Measurements from ENCODE around the gene CELF5.

CELF5 gene

GRCh38 chr19:3274942-3275582 is 50.6 kb downstream of the CELF5 start:
- Mint-ChIP-seq H3K4me1 (ENCODE audit: low read depth) (peaks cover 9% of the 10 kb centered on the region), H3K27ac (peak overlapping the region; percentile 80), H3K9me3 (no peaks in the 10 kb centered on the region), H3K36me3 (ENCODE audit: low read depth) (no peaks in the 10 kb centered on the region), H3K4me3 (peak overlapping the region; percentile 83), H3K27me3 (ENCODE audit: low read depth) (peaks cover 16% of the 10 kb centered on the region)
- DNase-seq (ENCODE audit: low spot score): no peak

- H3K4me1 Mint-ChIP-seq (ENCODE audit: low read depth): peaks cover 9% of the 10 kb centered on the region
- peak overlapping the region; percentile 80 for H3K27ac Mint-ChIP-seq
- no peaks in the 10 kb centered on the region for H3K36me3 Mint-ChIP-seq (ENCODE audit: low read depth)
- DNase-seq (ENCODE audit: low spot score): peak; percentile 77
- peak overlapping the region; percentile 83 for H3K4me3 Mint-ChIP-seq
- no peaks in the 10 kb centered on the region for H3K9me3 Mint-ChIP-seq
- peaks cover 14% of the 10 kb centered on the region for H3K27me3 Mint-ChIP-seq (ENCODE audit: low read depth)
Measured at GRCh38 chr19:3275583-3276340, 51.3 kb downstream of the CELF5 start.

- peak overlapping the region; percentile 38 for H3K4me3 Mint-ChIP-seq
- DNase-seq (ENCODE audit: low spot score): no peak
- no peak overlapping the region for H3K27ac Mint-ChIP-seq
Measured at GRCh38 chr19:3276341-3276799, 51.9 kb downstream of the CELF5 start.

GRCh38 chr19:3277649-3278048 is 53.2 kb downstream of the CELF5 start:
- peaks cover 5% of the 10 kb centered on the region for H3K27me3 Mint-ChIP-seq (ENCODE audit: low read depth)
- H3K9me3 Mint-ChIP-seq: no peaks in the 10 kb centered on the region
- no peaks in the 10 kb centered on the region for H3K36me3 Mint-ChIP-seq (ENCODE audit: low read depth)
- H3K27ac Mint-ChIP-seq: no peak overlapping the region
- H3K4me1 Mint-ChIP-seq (ENCODE audit: low read depth): peaks cover 9% of the 10 kb centered on the region
- H3K4me3 Mint-ChIP-seq: no peak overlapping the region
- DNase-seq (ENCODE audit: low spot score): no peak

More at GRCh38 chr19:3276341-3276799, 51.9 kb downstream of the CELF5 start:
- H3K4me1 Mint-ChIP-seq (ENCODE audit: low read depth): peaks cover 9% of the 10 kb centered on the region
- H3K9me3 Mint-ChIP-seq: no peaks in the 10 kb centered on the region
- no peaks in the 10 kb centered on the region for H3K36me3 Mint-ChIP-seq (ENCODE audit: low read depth)
- peaks cover 12% of the 10 kb centered on the region for H3K27me3 Mint-ChIP-seq (ENCODE audit: low read depth)

GRCh38 chr19:3278294-3278693 is 53.8 kb downstream of the CELF5 start:
- Mint-ChIP-seq H3K4me1 (ENCODE audit: low read depth) (peaks cover 9% of the 10 kb centered on the region), H3K9me3 (no peaks in the 10 kb centered on the region), H3K27me3 (ENCODE audit: low read depth) (peaks cover 4% of the 10 kb centered on the region), H3K36me3 (ENCODE audit: low read depth) (no peaks in the 10 kb centered on the region), H3K27ac (no peak overlapping the region), H3K4me3 (no peak overlapping the region)
- DNase-seq (ENCODE audit: low spot score): no peak

- no peak overlapping the region for H3K4me3 Mint-ChIP-seq
- H3K9me3 Mint-ChIP-seq: no peaks in the 10 kb centered on the region
- H3K27me3 Mint-ChIP-seq (ENCODE audit: low read depth): peaks cover 4% of the 10 kb centered on the region
- peaks cover 9% of the 10 kb centered on the region for H3K4me1 Mint-ChIP-seq (ENCODE audit: low read depth)
- no peaks in the 10 kb centered on the region for H3K36me3 Mint-ChIP-seq (ENCODE audit: low read depth)
- no peak overlapping the region for H3K27ac Mint-ChIP-seq
- DNase-seq (ENCODE audit: low spot score): no peak
Measured at GRCh38 chr19:3278749-3279148, 54.3 kb downstream of the CELF5 start.

- Mint-ChIP-seq H3K9me3 (no peaks in the 10 kb centered on the region), H3K27me3 (ENCODE audit: low read depth) (peaks cover 4% of the 10 kb centered on the region), H3K4me1 (ENCODE audit: low read depth) (peaks cover 9% of the 10 kb centered on the region), H3K27ac (no peak overlapping the region), H3K36me3 (ENCODE audit: low read depth) (no peaks in the 10 kb centered on the region), H3K4me3 (no peak overlapping the region)
- DNase-seq (ENCODE audit: low spot score): no peak
Measured at GRCh38 chr19:3279306-3279705, 54.8 kb downstream of the CELF5 start.

- no peaks in the 10 kb centered on the region for H3K36me3 Mint-ChIP-seq (ENCODE audit: low read depth)
Measured at GRCh38 chr19:3281026-3281425, 56.6 kb downstream of the CELF5 start.

GRCh38 chr19:3282155-3282554 is 57.7 kb downstream of the CELF5 start:
- Mint-ChIP-seq H3K27me3 (ENCODE audit: low read depth) (peaks cover 2% of the 10 kb centered on the region), H3K4me1 (ENCODE audit: low read depth) (peaks cover 4% of the 10 kb centered on the region), H3K27ac (no peak overlapping the region), H3K4me3 (no peak overlapping the region), H3K9me3 (no peaks in the 10 kb centered on the region), H3K36me3 (ENCODE audit: low read depth) (no peaks in the 10 kb centered on the region)
- no peak for DNase-seq (ENCODE audit: low spot score)

More at GRCh38 chr19:3281026-3281425, 56.6 kb downstream of the CELF5 start:
- DNase-seq (ENCODE audit: low spot score): no peak
- Mint-ChIP-seq H3K4me3 (no peak overlapping the region), H3K27me3 (ENCODE audit: low read depth) (peaks cover 2% of the 10 kb centered on the region), H3K9me3 (no peaks in the 10 kb centered on the region), H3K4me1 (ENCODE audit: low read depth) (peaks cover 5% of the 10 kb centered on the region), H3K27ac (no peak overlapping the region)

- H3K9me3 Mint-ChIP-seq: no peaks in the 10 kb centered on the region
- H3K27me3 Mint-ChIP-seq (ENCODE audit: low read depth): peaks cover 2% of the 10 kb centered on the region
- H3K36me3 Mint-ChIP-seq (ENCODE audit: low read depth): no peaks in the 10 kb centered on the region
- no peak overlapping the region for H3K27ac Mint-ChIP-seq
- H3K4me3 Mint-ChIP-seq: no peak overlapping the region
- H3K4me1 Mint-ChIP-seq (ENCODE audit: low read depth): peaks cover 4% of the 10 kb centered on the region
- no peak for DNase-seq (ENCODE audit: low spot score)
Measured at GRCh38 chr19:3282564-3282963, 58.1 kb downstream of the CELF5 start.

GRCh38 chr19:3283246-3283751 is 58.8 kb downstream of the CELF5 start:
- H3K27me3 Mint-ChIP-seq (ENCODE audit: low read depth): peaks cover 4% of the 10 kb centered on the region
- H3K36me3 Mint-ChIP-seq (ENCODE audit: low read depth): no peaks in the 10 kb centered on the region

GRCh38 chr19:3283886-3284657 is 59.6 kb downstream of the CELF5 start:
- Mint-ChIP-seq H3K27ac (no peak overlapping the region), H3K9me3 (no peaks in the 10 kb centered on the region), H3K36me3 (ENCODE audit: low read depth) (no peaks in the 10 kb centered on the region), H3K4me1 (ENCODE audit: low read depth) (peaks cover 4% of the 10 kb centered on the region), H3K27me3 (ENCODE audit: low read depth) (peaks cover 4% of the 10 kb centered on the region), H3K4me3 (no peak overlapping the region)
- no peak for DNase-seq (ENCODE audit: low spot score)

More at GRCh38 chr19:3283246-3283751, 58.8 kb downstream of the CELF5 start:
- no peak for DNase-seq (ENCODE audit: low spot score)
- H3K4me1 Mint-ChIP-seq (ENCODE audit: low read depth): peaks cover 4% of the 10 kb centered on the region
- no peaks in the 10 kb centered on the region for H3K9me3 Mint-ChIP-seq
- H3K4me3 Mint-ChIP-seq: no peak overlapping the region
- H3K27ac Mint-ChIP-seq: no peak overlapping the region

GRCh38 chr19:3284759-3285646 is 60.5 kb downstream of the CELF5 start:
- Mint-ChIP-seq H3K4me3 (peak overlapping the region; percentile 20), H3K27ac (peak overlapping the region; percentile 39), H3K27me3 (ENCODE audit: low read depth) (peaks cover 4% of the 10 kb centered on the region), H3K9me3 (no peaks in the 10 kb centered on the region), H3K4me1 (ENCODE audit: low read depth) (peaks cover 4% of the 10 kb centered on the region), H3K36me3 (ENCODE audit: low read depth) (no peaks in the 10 kb centered on the region)
- DNase-seq (ENCODE audit: low spot score): peak; percentile 47

Measured in T-helper 2 cell treated with Interferon-gamma antibody and Interleukin-4, amounts not matched to agents 5 μg/mL and 100 μg/mL, for 36 hours (primary cell).